HCT116 (cell line): Measurements from ENCODE around the gene THRAP3. TPM values are rescaled to one million over a fixed set of nuclear protein-coding genes. Genes with fewer than 3 reads are reported as not detected.

Experiments used
- ATAC-seq: fragments of 200-7000 bp; cut with Tn5 transposase; 2 replicates; pipeline ENCODE4 v1.9.1; 2020; ENCODE audit warnings: mild to moderate bottlenecking, moderate library complexity
- BruUV-seq: library from RNA; stranded (reverse); fragments of 400-500 nt; replicated peaks from 2 replicates; lab custom pipeline; 2021; lab: Mats Ljungman, UMichigan
- CTCF ChIA-PET: fragments of 300-600 bp; sonication (Branson Sonifier 250); formaldehyde crosslinking; loops from one replicate; lab custom pipeline; 2021; ENCODE audit warnings: antibody characterized with exemption; lab: Charles Lee
- POLR2A ChIA-PET: fragments of 300-600, 350-600 bp; sonication (Branson Sonifier 250); formaldehyde crosslinking; loops from one replicate; lab custom pipeline; 2021; ENCODE audit warnings: antibody characterized with exemption; lab: Charles Lee
- RAD21 ChIA-PET, 2 experiments: fragments of 300-600 bp; sonication (Branson Sonifier 250); formaldehyde crosslinking; loops; one replicate each; lab custom pipeline; 2023; ENCODE audit warnings: low total read pairs in 2 of 2; ENCODE audit not compliant: uncharacterized antibody in 2 of 2, unreplicated experiment in 2 of 2, low non-redundant PET in 1 of 2; lab: Charles Lee
- DNase-seq: peaks from one replicate; pipeline ENCODE4 v3.0.0-alpha.2; 2010; ENCODE audit warnings: low read depth, low spot score
- H2AFZ ChIP-seq: fragments of 200-600 bp; shearing (Covaris generic), sonication (generic); 2 replicates; pipeline ENCODE4 v1.6.1; 2017; ENCODE audit warnings: low read depth, mixed run types, mixed read lengths, antibody characterized with exemption, low read length; ENCODE audit not compliant: poor library complexity, severe bottlenecking
- H3K27ac ChIP-seq: 2 replicates; pipeline ENCODE4 v1.5.1; 2012; ENCODE audit warnings: low read depth, low read length
- H3K27me3 ChIP-seq: fragments of 200-600 bp; sonication (generic); 2 replicates; pipeline ENCODE4 v1.6.1; 2016; ENCODE audit warnings: mixed run types, low read length, mixed read lengths; ENCODE audit not compliant: insufficient read depth
- H3K36me3 ChIP-seq, 2 experiments: fragments of 200-500 bp in 1 of 2; fragments of 200-600 bp in 1 of 2; sonication (Bioruptor generic) in 1 of 2; sonication (generic) in 1 of 2; 2 replicates each; pipeline versions ENCODE4 v1.5.1 to v1.6.1; 2014 to 2016; ENCODE audit warnings: low read length in 2 of 2, inconsistent platforms in 1 of 2, mixed read lengths in 1 of 2, mixed run types in 1 of 2; ENCODE audit not compliant: insufficient read depth in 2 of 2, control insufficient read depth in 1 of 2
- H3K4me1 ChIP-seq, 2 experiments: fragments of 200-600 bp in 1 of 2; sonication (generic) in 1 of 2; 2 replicates each; pipeline versions ENCODE4 v1.5.1 to v1.6.1; 2012 to 2017; ENCODE audit warnings: low read length in 2 of 2, inconsistent platforms in 1 of 2, mild to moderate bottlenecking in 1 of 2, mixed read lengths in 1 of 2, mixed run types in 1 of 2, moderate library complexity in 1 of 2; ENCODE audit not compliant: insufficient read depth in 2 of 2, control insufficient read depth in 1 of 2
- H3K4me2 ChIP-seq: fragments of 200-600 bp; sonication (generic); 2 replicates; pipeline ENCODE4 v1.6.1; 2017; ENCODE audit warnings: mixed run types, low read length, mixed read lengths
- H3K4me3 ChIP-seq, 2 experiments: fragments of 200-600 bp in 1 of 2; sonication (generic) in 1 of 2; replicated peaks in 1 of 2; 2 replicates each; pipeline ENCODE4 v1.5.1; 2011 to 2016; ENCODE audit warnings: low read length in 2 of 2, control low read depth in 1 of 2, low read depth in 1 of 2, mild to moderate bottlenecking in 1 of 2, mixed read lengths in 1 of 2, mixed run types in 1 of 2
- H3K79me2 ChIP-seq: fragments of 200-600 bp; sonication (generic); 2 replicates; pipeline ENCODE4 v1.6.1; 2017; ENCODE audit warnings: mild to moderate bottlenecking, mixed run types, low read length, moderate library complexity, mixed read lengths; ENCODE audit not compliant: insufficient read depth
- H3K9ac ChIP-seq: fragments of 200-600 bp; sonication (generic); 2 replicates; pipeline ENCODE4 v1.6.1; 2016; ENCODE audit warnings: low read length, mixed read lengths
- H3K9me2 ChIP-seq: fragments of 200-600 bp; sonication (generic), shearing (Covaris generic); 2 replicates; pipeline ENCODE4 v1.6.1; 2017; ENCODE audit warnings: mixed run types, mild to moderate bottlenecking, moderate library complexity; ENCODE audit not compliant: insufficient read depth
- H3K9me3 ChIP-seq, 2 experiments: fragments of 200-500 bp in 1 of 2; fragments of 200-600 bp in 1 of 2; sonication (Bioruptor generic) in 1 of 2; sonication (generic) in 1 of 2; 2 replicates each; pipeline ENCODE4 v1.6.1; 2014 to 2017; ENCODE audit warnings: low read length in 2 of 2, mixed read lengths in 2 of 2, inconsistent platforms in 1 of 2, low read depth in 1 of 2, mild to moderate bottlenecking in 1 of 2, mixed run types in 1 of 2, moderate library complexity in 1 of 2; ENCODE audit not compliant: control insufficient read depth in 1 of 2, insufficient read depth in 1 of 2
- H4K20me1 ChIP-seq: fragments of 200-600 bp; sonication (generic), shearing (Covaris generic); 2 replicates; pipeline ENCODE4 v1.6.1; 2017; ENCODE audit warnings: mixed run types, mild to moderate bottlenecking, moderate library complexity; ENCODE audit not compliant: insufficient read depth
- CEBPB ChIP-seq: IDR thresholded peaks from 2 replicates; pipeline ENCODE4 v1.6.1; 2012; ENCODE audit warnings: low read depth
- FOSL1 ChIP-seq: IDR thresholded peaks from 2 replicates; pipeline ENCODE4 v1.6.1; 2012; ENCODE audit warnings: low read depth
- JUND ChIP-seq: IDR thresholded peaks from 2 replicates; pipeline ENCODE4 v1.6.1; 2012
- POLR2A ChIP-seq: IDR thresholded peaks from 2 replicates; pipeline ENCODE4 v1.7.0; 2011; ENCODE audit warnings: borderline replicate concordance; ENCODE audit not compliant: insufficient read depth, insufficient read length; ENCODE audit errors: extremely low read depth
- POLR2AphosphoS5 ChIP-seq: IDR thresholded peaks from 2 replicates; pipeline ENCODE4 v1.6.1; 2011; ENCODE audit warnings: mild to moderate bottlenecking, low read depth, low read length, moderate library complexity
- RAD21 ChIP-seq: IDR thresholded peaks from 2 replicates; pipeline ENCODE4 v1.6.1; 2012; ENCODE audit warnings: low read depth, mild to moderate bottlenecking
- SIN3A ChIP-seq: IDR thresholded peaks from 2 replicates; pipeline ENCODE4 v1.6.1; 2012; ENCODE audit warnings: low read depth
- SP1 ChIP-seq: IDR thresholded peaks from 2 replicates; pipeline ENCODE4 v1.6.1; 2012; ENCODE audit warnings: low read depth
- TCF7L2 ChIP-seq: IDR thresholded peaks from 2 replicates; pipeline ENCODE4 v1.7.0; 2011; ENCODE audit warnings: borderline replicate concordance, inconsistent platforms; ENCODE audit not compliant: insufficient read depth, insufficient read length; ENCODE audit errors: extremely low read depth
- ZFX ChIP-seq: fragments of 450-650 bp; IDR thresholded peaks from 2 replicates; pipeline ENCODE4 v1.6.1; 2017
- intact Hi-C: fragments of 100-400 bp; cut with micrococcal nuclease; formaldehyde crosslinking; loops from 2 replicates; pipeline ENCODE4 v1.10.0; 2022
- total RNA-seq: library from RNA; stranded (reverse); gene quantifications from one replicate; pipeline ENCODE4 v1.2.1, GENCODE V29; 2021; ENCODE audit not compliant: unreplicated experiment
- TF ChIP-seq, protein P1 (sequence below): IDR thresholded peaks from 2 replicates; pipeline ENCODE4 v1.6.1; 2011; ENCODE audit warnings: mild to moderate bottlenecking, low read length, moderate library complexity; ENCODE audit not compliant: insufficient replicate concordance; ENCODE audit errors: extremely low read depth

THRAP3 gene
- total RNA-seq, 1 experiment from 2014 or later, result 144 TPM

DNA sequence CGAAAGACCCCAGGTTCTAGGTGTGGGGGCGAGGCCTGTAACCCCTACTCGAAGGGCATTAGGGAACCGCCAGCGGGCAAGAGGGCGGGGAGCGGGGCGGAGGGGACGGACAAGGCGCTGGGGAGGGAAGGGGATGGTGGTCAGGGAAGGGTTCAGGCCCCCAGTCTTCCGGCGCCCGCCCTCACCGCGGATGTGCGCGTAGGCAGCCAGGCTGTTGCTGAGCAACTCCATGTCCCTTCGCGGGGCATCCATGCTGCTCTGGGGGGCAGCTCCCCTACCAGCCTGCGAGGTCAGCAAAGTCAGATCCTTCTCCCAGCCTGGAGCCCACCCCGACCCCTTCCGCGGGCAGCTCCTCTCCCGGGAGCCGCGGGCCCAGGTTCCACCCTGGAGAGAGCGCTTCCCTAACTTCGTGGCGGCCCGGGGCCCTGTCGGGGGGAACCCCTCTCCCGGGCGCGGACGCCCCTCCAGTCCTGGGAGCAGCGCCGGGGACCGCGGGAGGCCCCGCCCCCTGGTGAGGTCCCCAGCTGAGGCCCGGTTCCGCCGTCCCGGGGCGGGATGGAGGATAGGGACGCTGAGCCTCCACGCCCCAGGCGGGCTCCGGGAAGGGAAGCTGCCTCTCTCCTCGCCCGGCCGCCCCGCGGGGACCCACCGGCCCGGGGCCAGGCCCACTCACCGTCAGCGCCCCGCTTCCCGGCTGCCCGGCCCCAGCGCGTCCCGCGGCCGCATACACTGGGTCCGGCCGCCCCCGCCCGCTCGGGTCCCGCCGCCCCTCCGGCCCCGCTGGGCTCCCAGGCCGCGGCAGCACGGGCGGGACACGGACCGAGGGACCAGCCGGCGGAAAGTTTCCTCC lies 98.8 kb downstream of the THRAP3 start:
- TF ChIP-seq TCF7L2, result no peak
- TF ChIP-seq SP1, result no peak
- TF ChIP-seq POLR2A, result no peak
- TF ChIP-seq, protein P1, sequence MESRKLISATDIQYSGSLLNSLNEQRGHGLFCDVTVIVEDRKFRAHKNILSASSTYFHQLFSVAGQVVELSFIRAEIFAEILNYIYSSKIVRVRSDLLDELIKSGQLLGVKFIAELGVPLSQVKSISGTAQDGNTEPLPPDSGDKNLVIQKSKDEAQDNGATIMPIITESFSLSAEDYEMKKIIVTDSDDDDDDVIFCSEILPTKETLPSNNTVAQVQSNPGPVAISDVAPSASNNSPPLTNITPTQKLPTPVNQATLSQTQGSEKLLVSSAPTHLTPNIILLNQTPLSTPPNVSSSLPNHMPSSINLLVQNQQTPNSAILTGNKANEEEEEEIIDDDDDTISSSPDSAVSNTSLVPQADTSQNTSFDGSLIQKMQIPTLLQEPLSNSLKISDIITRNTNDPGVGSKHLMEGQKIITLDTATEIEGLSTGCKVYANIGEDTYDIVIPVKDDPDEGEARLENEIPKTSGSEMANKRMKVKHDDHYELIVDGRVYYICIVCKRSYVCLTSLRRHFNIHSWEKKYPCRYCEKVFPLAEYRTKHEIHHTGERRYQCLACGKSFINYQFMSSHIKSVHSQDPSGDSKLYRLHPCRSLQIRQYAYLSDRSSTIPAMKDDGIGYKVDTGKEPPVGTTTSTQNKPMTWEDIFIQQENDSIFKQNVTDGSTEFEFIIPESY, result no peak
- no peak for TF ChIP-seq CEBPB
- TF ChIP-seq JUND, result no peak
- TF ChIP-seq RAD21, result no peak
- TF ChIP-seq POLR2AphosphoS5, result peak; percentile 30; the same call in 1 of the 2 replicates
- no peak for TF ChIP-seq FOSL1
- TF ChIP-seq ZFX, result peak; percentile 62; the same call in 1 of the 2 replicates
- TF ChIP-seq SIN3A, result no peak
- ChIA-PET RAD21 (no interaction called here), CTCF (interaction anchor here (1.0 to 1.3 kb wide), 3 partner anchors 23 to 173 kb away, joined by 3 to 7 read pairs (median 4); partner anchors contain the start of gene TRAPPC3), POLR2A (interaction anchor here (0.5 to 3.3 kb wide), 3 partner anchors 63 to 949 kb away, joined by 3 to 12 read pairs (median 6); no protein-coding TSS in a partner anchor)
- Histone ChIP-seq H3K4me2 (peak overlapping the region; percentile 87), H3K36me3 (no peaks in the 10 kb centered on the region; a peak in 1 of 4 replicates), H3K27ac (peak overlapping the region; percentile 89), H3K4me3 (peak overlapping the region; percentile 58 to 69), H3K27me3 (no peaks in the 10 kb centered on the region), H4K20me1 (no peaks in the 10 kb centered on the region), H3K9me3 (no peaks in the 10 kb centered on the region), H3K9ac (peak overlapping the region; percentile 76), H3K79me2 (peaks cover 11% of the 10 kb centered on the region; the same call in 1 of the 2 replicates), H3K4me1 (peaks cover 20 to 60% of the 10 kb centered on the region in 2 experiments), H2AFZ (no peak overlapping the region), H3K9me2 (no peaks in the 10 kb centered on the region)
- ATAC-seq (peak; percentile 32), DNase-seq (no peak)
- intact Hi-C loops, result no loop called here
- BruUV-seq, result no TSS peak
